SKM-1 treated with dmso at 0.1 percent for 144 hours (cell line): ENCODE results near the gene SH2B2.

ENCODE experiments used
- DNase-seq: peaks from one replicate; lab custom pipeline; 2025; ENCODE audit not compliant: unreplicated experiment; lab: John Stamatoyannopoulos, UW

The SH2B2 gene

DNA sequence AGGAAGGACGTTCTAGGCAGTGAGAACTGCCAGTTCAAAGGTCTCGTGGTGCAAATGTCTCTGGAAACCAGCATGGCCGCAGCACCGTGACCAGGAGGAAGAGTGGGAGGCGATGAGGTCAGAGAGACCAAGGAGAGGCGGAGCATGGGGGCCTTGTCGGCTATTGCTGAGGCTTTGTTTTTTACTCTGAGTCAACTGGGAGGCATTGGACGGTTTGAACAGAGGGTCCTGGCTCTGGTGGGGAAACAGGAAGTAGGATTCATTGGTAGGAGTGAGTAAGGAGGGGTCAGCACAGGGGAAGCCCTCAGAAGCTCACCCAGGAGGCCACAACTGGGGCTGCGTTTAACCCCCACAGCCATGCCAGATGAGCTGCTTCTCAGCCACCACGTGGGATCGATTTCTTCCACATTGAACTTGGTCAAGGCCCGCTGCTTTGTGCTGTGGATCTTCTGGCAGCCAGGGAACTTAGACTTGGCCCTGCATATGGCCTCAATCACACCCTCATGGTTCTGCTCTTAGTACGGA lies 22.2 kb upstream of the SH2B2 start:
- DNase-seq = no peak

DNA sequence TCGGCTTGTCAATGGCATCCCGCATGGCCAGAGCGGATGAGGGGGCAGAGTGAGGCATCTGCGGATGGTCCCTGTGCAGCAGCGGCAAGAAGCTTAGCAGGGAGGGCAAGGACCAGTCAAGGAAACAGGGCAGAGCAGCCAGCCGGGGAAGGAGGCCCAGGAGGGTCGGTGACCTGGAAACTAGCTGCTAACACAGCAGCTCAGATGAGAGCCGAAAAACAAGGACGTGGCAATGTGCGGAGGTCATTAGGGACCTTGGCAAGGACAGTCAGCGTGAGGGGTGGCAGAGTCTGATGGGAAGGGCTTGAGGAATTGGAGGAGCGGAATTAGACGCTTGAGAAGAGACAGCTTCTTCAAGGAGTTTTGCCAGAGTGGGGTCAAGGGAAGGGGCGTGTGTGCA lies 20.1 kb upstream of the SH2B2 start:
- no peak for DNase-seq

- DNase-seq = no peak
Observed at GRCh38 chr7:102268635-102269034, 18.0 kb upstream of the SH2B2 start.

DNA sequence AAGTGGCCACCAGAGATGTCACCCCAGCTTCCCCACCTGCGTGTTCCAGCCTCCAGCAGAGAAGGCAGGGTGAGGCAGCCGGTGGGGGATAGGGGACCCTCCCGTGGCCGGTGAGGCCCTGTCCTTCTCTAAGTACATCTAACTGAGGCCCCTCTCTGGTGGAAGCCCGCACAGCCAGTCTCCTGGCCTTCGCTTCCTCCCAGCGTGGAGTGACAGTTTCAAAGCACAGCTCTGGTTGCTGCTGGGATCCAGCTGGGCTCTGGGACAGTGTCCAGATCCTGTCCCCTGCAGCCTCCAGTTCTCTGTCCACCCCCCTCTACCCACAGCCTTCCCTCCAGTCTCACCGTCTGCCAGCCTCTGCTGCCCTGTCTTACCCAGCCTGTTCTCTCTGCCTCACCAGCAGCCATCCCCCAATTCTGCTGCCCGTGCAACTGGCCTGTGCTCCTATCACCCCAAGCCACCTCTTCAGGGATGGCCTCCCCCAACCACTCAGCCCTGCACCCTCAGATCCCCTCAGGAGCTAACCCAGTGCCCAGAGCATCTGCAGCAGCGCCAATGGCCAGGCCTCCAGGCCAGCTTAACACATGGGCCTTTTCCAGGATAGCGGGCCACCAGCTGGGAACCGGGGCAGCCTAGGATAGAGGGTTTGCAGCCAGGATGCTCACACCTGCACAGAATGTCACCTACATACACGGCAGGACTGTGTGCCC lies 16.3 kb upstream of the SH2B2 start:
- DNase-seq = no peak

GRCh38 chr7:102271158-102271798 lies 15.4 kb upstream of the SH2B2 start:
- DNase-seq = no peak

DNA sequence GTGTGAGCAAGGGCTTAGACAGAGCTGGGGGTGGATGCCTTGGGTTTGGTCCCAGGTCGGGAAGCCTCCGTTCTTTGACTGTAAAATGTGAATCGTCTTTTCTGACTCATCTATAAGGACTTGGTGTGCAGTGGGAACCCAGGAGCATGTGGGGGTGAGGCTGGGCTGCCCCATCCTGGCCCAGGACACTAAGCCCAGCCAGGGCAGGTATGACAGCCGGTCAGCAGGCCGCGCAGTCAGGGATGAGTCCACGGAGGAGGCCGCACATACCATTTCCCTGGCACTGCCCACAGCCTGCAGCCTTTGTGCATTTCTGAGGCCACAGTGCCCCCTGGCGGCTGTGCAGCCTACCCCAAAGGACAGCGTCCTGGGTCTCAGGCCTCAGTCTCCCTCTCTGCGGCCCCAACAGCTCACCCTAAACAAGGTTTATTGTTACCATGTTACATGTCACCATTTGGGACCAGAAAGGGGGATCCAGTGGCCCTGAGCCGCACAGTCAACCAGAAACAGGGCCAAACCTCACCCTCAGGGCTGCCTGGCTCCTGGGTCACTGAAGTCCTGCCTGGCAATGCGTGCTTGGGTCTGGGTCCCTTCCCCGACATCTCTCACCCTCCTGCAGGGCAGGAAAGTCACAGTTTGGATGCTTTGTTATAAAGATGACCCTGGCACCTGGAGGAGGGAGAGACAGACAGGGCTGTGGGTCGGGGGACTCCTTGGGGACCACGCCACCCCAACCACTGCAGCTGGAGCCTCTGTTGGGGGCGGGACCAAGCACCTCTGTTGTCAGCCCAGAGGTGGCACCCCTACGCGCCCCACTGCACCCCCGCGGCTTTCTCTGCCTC lies 14.4 kb upstream of the SH2B2 start:
- DNase-seq = peak; percentile 15

DNA sequence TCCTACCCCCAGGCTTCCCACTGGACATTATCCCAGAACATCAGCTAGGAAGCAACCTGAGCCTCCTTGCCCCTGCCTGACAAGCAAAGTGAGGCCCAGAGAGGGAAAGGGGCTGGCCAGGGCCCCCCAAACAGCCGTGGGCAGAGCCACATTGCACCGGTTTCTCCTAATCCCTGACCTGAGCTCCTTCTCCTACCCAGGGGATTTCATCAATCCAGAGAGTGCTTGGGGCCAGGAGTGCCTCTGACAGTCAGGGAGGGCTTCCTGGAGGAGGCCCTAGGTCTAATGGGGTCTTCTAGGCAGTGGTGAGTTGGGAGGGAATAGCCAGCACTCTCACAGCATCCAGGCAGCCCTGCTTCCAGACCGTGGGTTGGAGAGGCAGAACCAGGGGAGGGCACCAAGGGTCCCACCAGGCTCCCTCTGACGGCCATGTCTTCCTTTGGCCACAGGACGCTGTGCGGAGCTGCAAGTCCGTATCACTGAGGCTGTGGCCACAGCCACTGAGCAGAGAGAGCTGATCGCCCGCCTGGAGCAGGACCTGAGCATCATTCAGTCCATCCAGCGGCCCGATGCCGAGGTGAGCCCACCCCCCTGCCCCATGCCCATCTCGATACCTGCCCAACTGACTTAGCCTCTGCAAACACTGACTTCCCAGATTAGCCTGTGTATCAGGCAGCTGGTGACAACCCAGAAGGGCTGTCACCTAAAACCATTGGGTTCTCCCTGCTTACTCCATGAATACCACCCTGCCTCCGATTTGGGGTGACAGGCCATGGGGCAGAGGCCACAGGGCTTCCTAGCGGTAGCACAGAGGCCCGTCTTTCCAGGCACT lies 13.5 kb upstream of the SH2B2 start:
- no peak for DNase-seq

DNA sequence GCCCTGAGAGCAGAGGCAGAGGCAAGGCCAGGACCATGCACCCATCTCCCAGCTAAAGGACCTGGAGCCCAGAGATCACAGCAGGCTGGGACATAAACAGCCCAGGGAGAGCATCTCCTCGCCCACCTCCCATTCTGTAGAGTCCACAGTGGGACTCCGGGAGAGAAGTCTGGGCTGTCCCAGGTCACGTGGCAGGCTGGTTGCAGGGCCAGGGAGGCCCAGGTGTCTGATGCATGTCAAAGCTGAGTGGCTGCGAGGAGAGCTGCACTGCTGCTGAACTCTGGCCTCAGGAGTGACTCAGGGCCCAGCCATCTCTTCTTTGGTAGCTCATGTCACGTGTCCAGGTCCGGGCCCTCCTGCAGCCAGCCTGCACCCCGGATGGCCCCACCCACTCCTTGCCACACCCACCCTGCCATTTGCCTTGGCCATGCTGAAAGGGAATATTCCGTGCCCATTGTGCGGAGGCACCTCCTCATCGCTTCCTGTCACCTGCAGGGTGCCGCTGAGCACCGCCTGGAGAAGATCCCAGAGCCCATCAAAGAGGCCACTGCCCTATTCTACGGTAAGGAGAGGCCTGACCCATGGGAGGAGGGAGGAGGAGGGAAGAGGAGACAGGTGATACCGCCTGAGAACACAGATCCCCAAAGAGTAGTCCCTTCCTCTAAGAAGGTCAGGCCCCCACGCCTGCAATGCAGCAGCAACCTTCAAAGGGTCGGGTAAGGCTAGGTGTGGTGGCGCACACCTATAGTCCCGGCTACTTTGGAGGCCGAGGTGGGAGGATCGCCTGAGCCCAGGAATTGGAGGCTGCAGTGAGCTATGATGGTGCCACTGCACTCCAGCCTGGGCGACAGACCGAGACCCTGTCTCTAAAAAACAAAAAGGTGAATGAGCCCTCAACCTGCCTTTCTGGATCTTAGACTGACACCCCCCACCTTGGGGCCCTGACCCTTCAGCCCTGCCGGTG lies 12.6 kb upstream of the SH2B2 start:
- no peak for DNase-seq

GRCh38 chr7:102275123-102275703 lies 11.5 kb upstream of the SH2B2 start:
- no peak for DNase-seq

- DNase-seq = no peak
Observed at GRCh38 chr7:102277901-102278300, 8.8 kb upstream of the SH2B2 start.

GRCh38 chr7:102279537-102280400 lies 6.9 kb upstream of the SH2B2 start:
- peak; percentile 89 for DNase-seq

DNA sequence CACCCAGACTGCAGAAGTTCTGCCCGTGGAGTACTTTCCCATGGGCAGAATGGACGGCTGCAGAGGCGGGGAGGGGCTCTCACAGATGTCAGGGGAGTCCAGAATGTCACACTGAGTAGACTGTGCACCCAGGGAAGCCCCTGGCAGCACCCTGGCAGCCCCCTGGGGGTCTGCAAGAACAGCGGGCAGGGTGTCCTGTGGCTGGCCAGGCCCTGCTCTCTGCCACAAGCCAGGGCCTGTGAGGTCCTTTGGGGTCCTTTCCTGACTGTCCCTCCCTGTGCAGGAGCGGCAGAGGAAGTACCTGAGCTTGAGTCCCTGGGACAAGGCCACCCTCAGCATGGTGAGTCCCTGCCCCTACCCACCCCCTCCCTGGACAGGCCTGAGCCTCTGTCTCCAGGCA lies 6.1 kb upstream of the SH2B2 start:
- no peak for DNase-seq

DNA sequence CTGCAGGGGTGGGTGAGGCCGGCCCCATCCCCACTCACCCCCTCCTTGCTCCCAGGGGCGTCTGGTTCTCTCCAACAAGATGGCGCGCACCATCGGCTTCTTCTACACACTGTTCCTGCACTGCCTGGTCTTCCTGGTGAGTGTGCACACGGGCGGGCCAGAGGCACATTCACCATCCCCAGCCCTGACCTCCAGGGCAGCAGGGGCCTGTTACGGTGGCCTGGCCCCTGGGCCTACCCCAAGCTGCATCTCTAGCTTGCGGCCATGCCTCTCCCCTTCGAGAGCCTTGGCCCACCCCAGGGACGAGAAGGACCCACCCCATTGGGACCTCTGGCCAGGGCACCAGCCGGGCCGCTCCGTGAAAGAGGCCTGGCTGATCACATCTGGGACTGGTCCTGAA lies 4.9 kb upstream of the SH2B2 start:
- DNase-seq = no peak

DNA sequence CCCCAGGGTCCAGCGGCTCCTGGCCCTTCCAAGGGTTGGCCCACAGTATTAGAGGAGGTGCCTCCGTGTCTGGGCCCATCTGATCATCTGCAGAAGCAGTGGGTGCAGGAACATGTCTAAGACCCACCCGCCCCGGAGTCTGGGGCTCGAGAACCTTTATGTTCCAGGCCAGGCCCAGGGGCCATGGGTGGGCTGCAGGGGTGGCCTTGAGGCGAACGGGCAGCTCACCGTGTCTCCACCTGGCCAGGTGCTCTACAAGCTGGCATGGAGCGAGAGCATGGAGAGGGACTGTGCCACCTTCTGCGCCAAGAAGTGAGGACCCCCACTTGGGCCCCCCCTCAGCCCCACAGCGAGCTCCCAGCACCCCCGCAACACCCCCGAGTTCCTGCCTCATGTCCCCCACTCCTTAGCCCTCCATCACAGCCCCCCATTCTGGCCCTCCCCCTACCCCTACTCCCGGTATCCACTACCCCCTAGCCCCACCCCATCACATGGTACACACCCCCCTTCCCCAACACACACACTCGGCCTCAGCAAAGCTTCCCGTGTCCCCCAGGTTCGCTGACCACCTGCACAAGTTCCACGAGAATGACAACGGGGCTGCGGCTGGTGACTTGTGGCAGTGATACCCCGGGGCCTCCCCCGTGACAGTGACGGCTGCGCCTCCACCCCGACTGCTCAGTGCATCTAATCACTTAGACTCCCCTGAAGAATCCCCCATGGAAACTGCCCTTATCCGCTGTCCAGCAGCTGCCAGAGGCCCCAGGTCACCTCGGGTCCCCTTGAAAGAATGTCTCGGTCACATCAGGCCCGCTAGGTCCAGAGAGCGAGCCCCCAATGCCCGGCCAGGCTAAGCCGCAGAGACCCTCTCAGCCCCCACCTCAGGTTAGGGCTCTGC lies 4.0 kb upstream of the SH2B2 start:
- no peak for DNase-seq

DNA sequence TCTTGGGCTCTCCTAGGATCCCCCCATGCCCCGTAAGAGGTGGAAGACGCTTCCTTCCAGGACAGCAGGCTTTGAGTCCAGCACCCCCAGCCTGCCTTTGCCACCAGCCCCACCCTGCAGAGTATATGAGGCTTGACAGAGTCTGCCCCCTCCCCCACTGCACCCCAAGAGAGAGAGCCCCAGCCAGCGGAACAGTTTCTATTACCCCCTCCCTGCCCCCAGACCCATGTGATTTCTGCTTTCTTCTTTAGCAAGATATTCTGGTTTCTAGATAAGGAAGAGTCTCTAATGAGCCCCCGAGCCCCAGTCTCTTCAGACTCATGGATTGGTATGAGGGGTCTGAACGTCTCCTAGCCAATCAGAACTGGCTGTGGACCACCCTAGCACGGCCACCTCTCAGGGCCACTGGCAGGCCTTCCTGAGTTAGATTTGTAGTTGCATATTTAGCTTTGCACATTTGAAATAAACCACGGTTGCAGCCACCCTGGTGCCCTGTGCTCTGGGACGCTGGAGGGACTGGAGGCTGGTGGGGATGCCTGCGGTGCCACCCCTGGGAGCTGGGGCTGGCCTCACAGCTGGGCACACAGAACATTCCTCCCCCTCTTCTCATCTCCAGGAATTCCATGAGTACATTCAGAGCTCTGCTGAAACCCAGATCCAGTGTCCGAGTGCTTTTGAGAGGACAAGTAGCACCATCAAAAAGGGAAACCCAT lies 3.0 kb upstream of the SH2B2 start:
- no peak for DNase-seq

DNA sequence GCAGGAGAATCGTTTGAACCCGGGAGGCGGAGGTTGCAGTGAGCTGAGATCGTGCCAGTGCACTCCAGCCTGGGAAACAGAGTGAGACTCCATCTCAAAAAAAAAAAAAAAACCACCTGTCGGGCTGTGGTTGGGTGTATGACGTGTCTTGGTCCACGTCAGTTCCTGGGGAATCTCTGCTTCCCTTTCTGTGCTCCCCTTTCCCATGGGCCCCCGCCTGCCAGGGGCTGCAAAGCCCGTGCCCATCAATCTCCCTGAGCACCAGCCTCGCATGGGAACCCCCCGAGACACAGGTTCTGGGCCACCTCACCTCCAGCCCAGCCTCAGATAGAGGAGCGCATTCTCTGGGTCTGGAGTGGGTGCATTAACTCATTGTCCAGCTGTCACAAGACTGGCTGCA lies 2.3 kb upstream of the SH2B2 start:
- no peak for DNase-seq
